Nephron (organoid): ENCODE measurements around the gene SPAG17.

Experiments
- H3K27ac Mint-ChIP-seq, 3 experiments: 2 replicates each; pipeline ENCODE4 v1.8.0; 2020; ENCODE audit warnings: mixed read lengths in 3 of 3, mild to moderate bottlenecking in 2 of 3, moderate library complexity in 1 of 3
- H3K27me3 Mint-ChIP-seq: 2 replicates; pipeline ENCODE4 v1.8.0; 2021; ENCODE audit warnings: low read depth, mild to moderate bottlenecking, moderate library complexity, mixed read lengths
- H3K36me3 Mint-ChIP-seq: 2 replicates; pipeline ENCODE4 v1.8.0; 2020; ENCODE audit warnings: low read depth, mixed read lengths
- H3K4me1 Mint-ChIP-seq: 2 replicates; pipeline ENCODE4 v1.8.0; 2020; ENCODE audit warnings: mixed read lengths
- H3K4me3 Mint-ChIP-seq, 3 experiments: 2 replicates each; pipeline ENCODE4 v1.8.0; 2020; ENCODE audit warnings: mild to moderate bottlenecking in 3 of 3, mixed read lengths in 3 of 3, moderate library complexity in 2 of 3
- H3K9me3 Mint-ChIP-seq: 2 replicates; pipeline ENCODE4 v1.8.0; 2020; ENCODE audit warnings: mixed read lengths
- CTCF ChIP-seq, 3 experiments: fragments of 200-600 bp; sonication (generic); IDR thresholded peaks; one replicate each; pipeline ENCODE4 v1.5.0; 2021; ENCODE audit warnings: antibody characterized with exemption in 3 of 3; ENCODE audit not compliant: unreplicated experiment in 3 of 3

SPAG17 gene

GRCh38 chr1:118132000-118132399, 53.0 kb downstream of the SPAG17 start:
- no peak for TF ChIP-seq CTCF (IDR thresholded peaks at IDR 0.05; ENCODE audit: unreplicated experiment in 3 of 3)

GRCh38 chr1:118128761-118129160, 56.3 kb downstream of the SPAG17 start:
- H3K27me3 Mint-ChIP-seq = no peaks in the 10 kb centered on the region
- H3K36me3 Mint-ChIP-seq = no peaks in the 10 kb centered on the region
- TF ChIP-seq CTCF (IDR thresholded peaks at IDR 0.05; ENCODE audit: unreplicated experiment in 3 of 3) = no peak
- peaks cover 7% of the 10 kb centered on the region for H3K4me1 Mint-ChIP-seq
- H3K27ac Mint-ChIP-seq = no peak overlapping the region
- peaks cover 4% of the 10 kb centered on the region for H3K9me3 Mint-ChIP-seq
- H3K4me3 Mint-ChIP-seq = no peak overlapping the region

More at GRCh38 chr1:118132000-118132399, 53.0 kb downstream of the SPAG17 start:
- H3K4me3 Mint-ChIP-seq = no peak overlapping the region
- H3K36me3 Mint-ChIP-seq = no peaks in the 10 kb centered on the region
- no peaks in the 10 kb centered on the region for H3K27me3 Mint-ChIP-seq
- peaks cover 4% of the 10 kb centered on the region for H3K9me3 Mint-ChIP-seq
- H3K4me1 Mint-ChIP-seq = peaks cover 26% of the 10 kb centered on the region
- H3K27ac Mint-ChIP-seq = no peak overlapping the region

GRCh38 chr1:118124064-118124463, 61.0 kb downstream of the SPAG17 start:
- peaks cover 4% of the 10 kb centered on the region for H3K9me3 Mint-ChIP-seq
- peaks cover 3% of the 10 kb centered on the region for H3K27me3 Mint-ChIP-seq
- peaks cover 37% of the 10 kb centered on the region for H3K4me1 Mint-ChIP-seq
- H3K27ac Mint-ChIP-seq = no peak overlapping the region
- H3K36me3 Mint-ChIP-seq = no peaks in the 10 kb centered on the region
- TF ChIP-seq CTCF (IDR thresholded peaks at IDR 0.05; ENCODE audit: unreplicated experiment in 3 of 3) = no peak
- H3K4me3 Mint-ChIP-seq = no peak overlapping the region

- no peak overlapping the region for H3K4me3 Mint-ChIP-seq
- H3K27me3 Mint-ChIP-seq = peaks cover 4% of the 10 kb centered on the region
- peaks cover 44% of the 10 kb centered on the region for H3K4me1 Mint-ChIP-seq
- H3K27ac Mint-ChIP-seq = peak overlapping the region in 1 of 3 experiments; percentile 7
- no peaks in the 10 kb centered on the region for H3K36me3 Mint-ChIP-seq
- H3K9me3 Mint-ChIP-seq = no peaks in the 10 kb centered on the region
- no peak for TF ChIP-seq CTCF (IDR thresholded peaks at IDR 0.05; ENCODE audit: unreplicated experiment in 3 of 3)
Observed at GRCh38 chr1:118123116-118123839, 61.8 kb downstream of the SPAG17 start.

- Mint-ChIP-seq H3K27me3 (peaks cover 4% of the 10 kb centered on the region), H3K36me3 (no peaks in the 10 kb centered on the region), H3K4me1 (peaks cover 47% of the 10 kb centered on the region), H3K27ac (no peak overlapping the region), H3K4me3 (no peak overlapping the region), H3K9me3 (no peaks in the 10 kb centered on the region)
- TF ChIP-seq CTCF (IDR thresholded peaks at IDR 0.05; ENCODE audit: unreplicated experiment in 3 of 3) = no peak
Observed at GRCh38 chr1:118122234-118123004, 62.6 kb downstream of the SPAG17 start.
